OCI-LY7 (cell line): ENCODE data around the gene TSPAN17. TPM values are rescaled to one million over a fixed set of nuclear protein-coding genes. Genes with fewer than 3 reads are reported as not detected.

Source experiments
- BruUV-seq: library from RNA; stranded (reverse); fragments of 400-500 nt; replicated peaks from 2 replicates; lab custom pipeline; 2021; lab: Mats Ljungman, UMichigan
- CTCF ChIA-PET: fragments of 300-600 bp; sonication (Branson Sonifier 250); formaldehyde crosslinking; loops from one replicate; lab custom pipeline; 2022; ENCODE audit warnings: antibody characterized with exemption; ENCODE audit not compliant: unreplicated experiment; lab: Charles Lee
- POLR2A ChIA-PET: fragments of 300-600 bp; sonication (Branson Sonifier 250); formaldehyde crosslinking; loops from one replicate; lab custom pipeline; 2022; ENCODE audit warnings: antibody characterized with exemption; lab: Charles Lee
- DNase-seq: peaks from one replicate; pipeline ENCODE4 v3.0.0-alpha.2; 2015; ENCODE audit warnings: low spot score
- H2AFZ ChIP-seq: fragments of 200-600 bp; sonication (generic), shearing (Covaris generic); 2 replicates; pipeline ENCODE4 v1.6.1; 2014; ENCODE audit warnings: mild to moderate bottlenecking, antibody characterized with exemption, low read length, moderate library complexity
- H3K27ac ChIP-seq: fragments of 200-600 bp; sonication (generic); 2 replicates; pipeline ENCODE4 v1.5.1; 2014; ENCODE audit warnings: mixed run types, low read depth, mild to moderate bottlenecking, moderate library complexity, low read length, inconsistent platforms; ENCODE audit not compliant: poor library complexity, severe bottlenecking
- H3K36me3 ChIP-seq: fragments of 200-600 bp; sonication (generic); 2 replicates; pipeline ENCODE4 v1.6.1; 2014; ENCODE audit warnings: mild to moderate bottlenecking, antibody characterized with exemption, low read length, moderate library complexity, mixed read lengths; ENCODE audit not compliant: insufficient read depth
- H3K4me1 ChIP-seq: fragments of 200-600 bp; sonication (generic); 2 replicates; pipeline ENCODE4 v1.5.1; 2014; ENCODE audit warnings: mild to moderate bottlenecking, low read length; ENCODE audit not compliant: insufficient read depth, poor library complexity, severe bottlenecking
- H3K4me2 ChIP-seq: fragments of 200-600 bp; sonication (generic); 2 replicates; pipeline ENCODE4 v1.6.1; 2014; ENCODE audit warnings: mild to moderate bottlenecking, low read length
- H3K4me3 ChIP-seq: fragments of 200-600 bp; sonication (generic); 2 replicates; pipeline ENCODE4 v1.5.1; 2014; ENCODE audit warnings: mild to moderate bottlenecking, low read depth, low read length; ENCODE audit not compliant: poor library complexity, severe bottlenecking
- H3K79me2 ChIP-seq: fragments of 200-600 bp; sonication (generic); 2 replicates; pipeline ENCODE4 v1.6.1; 2016; ENCODE audit warnings: low read depth, mild to moderate bottlenecking, low read length, moderate library complexity, mixed read lengths; ENCODE audit not compliant: insufficient read depth
- H3K9me2 ChIP-seq: fragments of 200-600 bp; sonication (generic); 2 replicates; pipeline ENCODE4 v1.6.1; 2016; ENCODE audit warnings: mild to moderate bottlenecking, low read length, mixed read lengths; ENCODE audit not compliant: insufficient read depth
- H3K9me3 ChIP-seq: fragments of 200-600 bp; sonication (generic); 2 replicates; pipeline ENCODE4 v1.6.1; 2014; ENCODE audit warnings: mild to moderate bottlenecking, mixed run types, low read length, mixed read lengths
- H4K20me1 ChIP-seq: fragments of 200-600 bp; sonication (generic); 2 replicates; pipeline ENCODE4 v1.6.1; 2014; ENCODE audit warnings: mild to moderate bottlenecking, antibody characterized with exemption, low read length, moderate library complexity, mixed read lengths; ENCODE audit not compliant: insufficient read depth
- EZH2phosphoT487 ChIP-seq: fragments of 200-600 bp; sonication (generic); IDR thresholded peaks from 2 replicates; pipeline ENCODE4 v1.6.1; 2018; ENCODE audit warnings: low read depth, borderline replicate concordance, mild to moderate bottlenecking, mixed run types, antibody characterized with exemption, low read length, moderate library complexity, mixed read lengths
- intact Hi-C: fragments of 100-400 bp; cut with micrococcal nuclease; formaldehyde crosslinking; loops from one replicate; pipeline ENCODE4 v1.10.0; 2022; ENCODE audit not compliant: unreplicated experiment
- total RNA-seq, 2 experiments: library from RNA; depleted of rRNA in 1 of 2; stranded (reverse); fragments of >200 nt in 1 of 2; shearing (Covaris generic) in 1 of 2; gene quantifications; 2 replicates each; pipeline ENCODE4 v1.2.3, GENCODE V29; 2014 to 2022
- TF ChIP-seq, protein P1 (sequence below): fragments of 200-600 bp; sonication (generic); conservative IDR thresholded peaks from 2 replicates; pipeline ENCODE4 v1.5.1; 2014; ENCODE audit warnings: mild to moderate bottlenecking, antibody characterized with exemption, low read length, moderate library complexity, mixed read lengths

TSPAN17 gene
- total RNA-seq, 2 experiments from 2014 or later, result 9.3 to 23.3 TPM

DNA sequence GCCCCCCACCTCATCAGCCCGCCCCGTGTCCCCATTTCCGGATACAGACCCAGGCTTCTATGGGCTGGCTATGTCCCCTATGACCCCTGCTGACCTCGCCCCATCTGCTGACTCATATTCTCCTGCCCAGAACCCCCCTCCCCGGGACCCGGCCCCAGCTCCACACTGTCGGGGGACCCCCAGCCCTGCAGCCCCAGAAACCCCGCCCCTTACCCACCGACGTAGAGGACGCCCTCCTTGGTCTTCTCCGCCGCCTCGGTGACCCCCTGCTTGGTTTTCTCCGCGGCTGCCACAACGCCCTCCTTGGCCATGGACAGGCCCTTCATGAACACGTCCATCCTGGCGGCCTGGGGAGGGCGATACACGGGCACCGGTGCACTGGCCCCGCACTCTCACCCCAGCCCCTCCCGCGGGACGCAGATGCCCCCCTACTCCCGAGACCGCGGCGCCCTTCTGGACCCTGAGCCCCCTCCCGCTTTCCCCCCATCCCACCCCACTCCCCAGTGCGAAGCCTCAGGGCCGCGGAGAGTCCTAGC is 17.9 kb upstream of the TSPAN17 start:
- Histone ChIP-seq H3K4me3 (peak overlapping the region; percentile 72), H3K27ac (no peak overlapping the region), H3K79me2 (no peaks in the 10 kb centered on the region; the same call in 1 of the 2 replicates), H2AFZ (no peak overlapping the region), H4K20me1 (no peaks in the 10 kb centered on the region), H3K9me3 (no peaks in the 10 kb centered on the region), H3K4me1 (peaks cover 60% of the 10 kb centered on the region), H3K4me2 (peak overlapping the region; percentile 99), H3K36me3 (no peaks in the 10 kb centered on the region), H3K9me2 (no peaks in the 10 kb centered on the region)
- no peak for TF ChIP-seq EZH2phosphoT487
- TF ChIP-seq, protein P1, sequence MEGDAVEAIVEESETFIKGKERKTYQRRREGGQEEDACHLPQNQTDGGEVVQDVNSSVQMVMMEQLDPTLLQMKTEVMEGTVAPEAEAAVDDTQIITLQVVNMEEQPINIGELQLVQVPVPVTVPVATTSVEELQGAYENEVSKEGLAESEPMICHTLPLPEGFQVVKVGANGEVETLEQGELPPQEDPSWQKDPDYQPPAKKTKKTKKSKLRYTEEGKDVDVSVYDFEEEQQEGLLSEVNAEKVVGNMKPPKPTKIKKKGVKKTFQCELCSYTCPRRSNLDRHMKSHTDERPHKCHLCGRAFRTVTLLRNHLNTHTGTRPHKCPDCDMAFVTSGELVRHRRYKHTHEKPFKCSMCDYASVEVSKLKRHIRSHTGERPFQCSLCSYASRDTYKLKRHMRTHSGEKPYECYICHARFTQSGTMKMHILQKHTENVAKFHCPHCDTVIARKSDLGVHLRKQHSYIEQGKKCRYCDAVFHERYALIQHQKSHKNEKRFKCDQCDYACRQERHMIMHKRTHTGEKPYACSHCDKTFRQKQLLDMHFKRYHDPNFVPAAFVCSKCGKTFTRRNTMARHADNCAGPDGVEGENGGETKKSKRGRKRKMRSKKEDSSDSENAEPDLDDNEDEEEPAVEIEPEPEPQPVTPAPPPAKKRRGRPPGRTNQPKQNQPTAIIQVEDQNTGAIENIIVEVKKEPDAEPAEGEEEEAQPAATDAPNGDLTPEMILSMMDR, result no peak
- DNase-seq, result no peak
- POLR2A ChIA-PET, result interaction anchor here (1.1 to 1.6 kb wide), 5 partner anchors 7 to 59 kb away, joined by 3 to 8 read pairs (median 4); partner anchors contain the start of gene TSPAN17
- BruUV-seq, result no TSS peak
- CTCF ChIA-PET, result no interaction called here
- intact Hi-C loops, result no loop called here

DNA sequence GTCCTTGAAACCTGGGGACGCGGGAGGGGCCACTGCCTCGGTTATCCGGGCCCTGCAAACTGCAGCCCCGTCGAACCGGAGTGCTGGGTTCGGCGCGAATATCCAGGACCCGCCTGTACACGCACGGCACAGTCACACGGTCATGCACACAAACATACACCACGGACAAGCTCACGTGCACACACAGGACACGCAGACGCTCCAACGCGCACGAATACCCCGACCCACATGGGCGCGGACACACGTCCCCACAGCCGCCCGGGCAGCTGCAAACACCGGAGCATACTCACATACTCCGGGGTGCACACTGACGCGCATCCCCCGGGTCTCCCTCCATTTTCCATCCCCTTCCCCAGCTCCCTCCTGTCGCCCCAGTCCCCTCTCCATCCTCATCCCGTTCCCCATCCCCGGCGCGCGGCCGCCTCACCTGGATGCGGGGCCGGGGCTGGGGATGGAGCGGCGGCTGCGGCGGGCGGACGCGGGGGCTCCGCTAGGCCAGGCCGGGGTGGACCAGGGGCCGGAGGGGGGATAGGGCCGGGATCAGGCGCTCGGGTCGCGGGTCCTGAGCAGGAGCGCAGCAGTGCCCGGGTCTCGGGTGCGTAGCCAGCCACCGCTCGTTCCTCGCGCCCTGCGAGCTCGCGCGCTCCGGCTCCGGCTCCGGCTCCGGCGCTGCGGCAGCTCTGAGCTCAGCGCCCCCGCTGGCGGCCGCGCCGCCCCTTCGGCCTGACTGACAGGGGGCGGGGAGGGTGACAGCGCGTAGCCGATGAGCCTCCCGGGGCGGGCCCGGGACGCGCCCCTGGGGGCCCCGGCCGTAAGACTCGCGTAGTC is 17.2 kb upstream of the TSPAN17 start, which contains the start of the genes EIF4E1B and SNCB:
EIF4E1B (plus strand) TSS at position 823 of the 828 bp plus-strand sequence. CDS start 12,113 bp downstream, outside the sequence.
SNCB (minus strand) TSS at position 682 of the 828 bp plus-strand sequence. CDS start 880 bp downstream, outside the sequence.
- Histone ChIP-seq H3K27ac (peak within 1 kb of the TSS; percentile 47), H3K4me1 (peaks cover 66% of the 10 kb centered on the region), H4K20me1 (no peaks in the 10 kb centered on the region), H3K36me3 (no peaks in the 10 kb centered on the region), H3K4me3 (peak within 1 kb of the TSS; percentile 72), H3K79me2 (no peaks in the 10 kb centered on the region; the same call in 1 of the 2 replicates), H2AFZ (peak within 1 kb of the TSS; percentile 97), H3K9me3 (no peaks in the 10 kb centered on the region), H3K4me2 (peak within 1 kb of the TSS; percentile 99), H3K9me2 (no peaks in the 10 kb centered on the region)
- intact Hi-C loops, result loop anchor here (1.0 kb wide), 1 partner anchor 17 kb away; the partner anchor contains the start of gene TSPAN17
- POLR2A ChIA-PET, result interaction anchor here (0.6 to 1.6 kb wide), 11 partner anchors 8 to 561 kb away, joined by 3 to 8 read pairs (median 4); partner anchors contain the start of gene TSPAN17
- CTCF ChIA-PET, result interaction anchor here (1.0 kb wide), 1 partner anchor 31 kb away, joined by 4 read pairs; no protein-coding TSS in a partner anchor
- TF ChIP-seq, protein P1, result 0 out of 2 replicates have a peak, but pooled peaks have one; percentile 23
- no peak for TF ChIP-seq EZH2phosphoT487
- no TSS peak for BruUV-seq
- DNase-seq, result peak; percentile 84
